H1 (cell line): ENCODE data around the gene USF1. TPM values are rescaled to one million over a fixed set of nuclear protein-coding genes. Genes with fewer than 3 reads are reported as not detected.
A peak's percentile ranks its signal among the peaks of the same experiment; 100 is the strongest.

ENCODE experiments used
- BRCA1 ChIP-seq: IDR thresholded peaks from 2 replicates; pipeline ENCODE4 v1.6.1; 2012; ENCODE audit warnings: low read depth, low read length, improper control_type of control experiment
- CHD1 ChIP-seq: IDR thresholded peaks from 2 replicates; pipeline ENCODE4 v1.6.1; 2012; ENCODE audit warnings: low read depth, low read length, improper control_type of control experiment
- CTBP2 ChIP-seq: IDR thresholded peaks from 2 replicates; pipeline ENCODE4 v1.7.0; 2011; ENCODE audit warnings: borderline replicate concordance, mild to moderate bottlenecking, moderate library complexity, mixed read lengths, low read length; ENCODE audit not compliant: insufficient read depth, insufficient read length
- HDAC6 ChIP-seq: IDR thresholded peaks from one replicate; pipeline ENCODE4 v1.7.1; 2012; ENCODE audit warnings: low read depth, mild to moderate bottlenecking, inconsistent platforms, low read length, moderate library complexity
- POLR2A ChIP-seq, 2 experiments: IDR thresholded peaks; 1 replicate in 1 of 2; 2 replicates in 1 of 2; pipeline ENCODE4 v1.6.1; 2011; ENCODE audit warnings: low read depth in 2 of 2, low read length in 2 of 2, mild to moderate bottlenecking in 2 of 2; ENCODE audit errors: control extremely low read depth in 1 of 2
- POLR2AphosphoS5 ChIP-seq: IDR thresholded peaks from 2 replicates; pipeline ENCODE4 v1.6.1; 2011; ENCODE audit warnings: low read depth, low read length
- RFX5 ChIP-seq: IDR thresholded peaks from 2 replicates; pipeline ENCODE4 v1.6.1; 2011; ENCODE audit warnings: low read depth, low read length, improper control_type of control experiment, borderline replicate concordance
- SIX5 ChIP-seq: IDR thresholded peaks from 2 replicates; pipeline ENCODE4 v1.6.1; 2011; ENCODE audit warnings: mild to moderate bottlenecking, low read depth, low read length
- SP4 ChIP-seq: IDR thresholded peaks from 2 replicates; pipeline ENCODE4 v1.6.1; 2012; ENCODE audit warnings: low read length, inconsistent platforms
- TCF12 ChIP-seq: IDR thresholded peaks from 2 replicates; pipeline ENCODE4 v1.6.1; 2011; ENCODE audit warnings: low read depth, mild to moderate bottlenecking, low read length
- polyA plus RNA-seq, 7 experiments: library from polyadenylated mRNA; depleted of rRNA in 3 of 7; stranded (reverse) in 5 of 7; unstranded in 2 of 7; fragments of >200 nt in 5 of 7; fragments of 200-250 nt in 2 of 7; gene quantifications; 1 replicate in 5 of 7; 2 replicates in 1 of 7; 4 replicates in 1 of 7; pipeline versions ENCODE4 v1.2.1 to v1.2.3, GENCODE V29; 2011 to 2013; ENCODE audit warnings: missing spikeins in 2 of 7, mixed read lengths in 2 of 7
- total RNA-seq: library from RNA; stranded (reverse); fragmentation: NEBNext Ultra II Directional; extraction: Animal tissue kit (Norgen Biotek cat#: 25700); gene quantifications from 2 replicates; pipeline ENCODE4 v1.2.1, GENCODE V29; 2021
- TF ChIP-seq, protein P1 (sequence below): fragments of 300-600 bp; sonication (generic); IDR thresholded peaks from 2 replicates; pipeline ENCODE4 v1.7.1; 2012; ENCODE audit warnings: low read length, moderate library complexity, mild to moderate bottlenecking, inconsistent platforms; ENCODE audit not compliant: insufficient replicate concordance

Gene USF1
- total and polyA plus RNA-seq, 2 of the 8 experiments (the other 6 are each of a cell fraction or from before 2014, with no cell fraction given): 45.7 to 68.9 TPM

DNA sequence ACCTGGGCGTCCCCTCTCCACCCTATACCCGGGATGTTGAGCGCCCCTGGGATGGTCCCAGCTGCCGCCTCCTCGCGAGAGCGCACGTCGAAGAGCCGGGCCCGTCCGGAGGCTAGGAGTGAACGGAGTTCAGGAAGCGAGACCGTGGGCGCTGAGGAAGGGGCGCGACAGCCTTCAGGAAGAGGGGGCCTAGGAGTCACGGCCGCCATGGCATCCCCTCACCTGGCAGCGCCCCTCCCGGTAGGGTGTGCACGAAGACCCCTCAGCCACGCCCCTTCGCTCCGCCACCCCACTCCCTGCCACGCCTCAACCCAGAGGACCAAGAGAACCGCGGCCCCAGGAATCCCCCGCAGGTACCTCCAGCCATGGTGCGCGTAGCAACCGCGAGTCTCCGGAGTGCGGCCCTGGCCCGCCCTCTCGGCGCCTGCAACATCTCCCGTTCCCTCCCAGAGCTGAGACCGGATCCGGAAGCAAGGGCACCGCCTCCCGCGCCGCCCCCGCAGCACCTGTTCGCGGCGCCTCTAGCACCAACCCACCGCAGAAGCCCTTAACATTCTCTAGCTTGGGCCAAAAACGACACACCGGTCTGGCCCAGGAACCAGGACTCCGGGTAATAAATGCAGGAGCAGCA is 7.1 kb downstream of the USF1 start, which contains the start of gene TSTD1 (continued):
- TF ChIP-seq, protein P1, sequence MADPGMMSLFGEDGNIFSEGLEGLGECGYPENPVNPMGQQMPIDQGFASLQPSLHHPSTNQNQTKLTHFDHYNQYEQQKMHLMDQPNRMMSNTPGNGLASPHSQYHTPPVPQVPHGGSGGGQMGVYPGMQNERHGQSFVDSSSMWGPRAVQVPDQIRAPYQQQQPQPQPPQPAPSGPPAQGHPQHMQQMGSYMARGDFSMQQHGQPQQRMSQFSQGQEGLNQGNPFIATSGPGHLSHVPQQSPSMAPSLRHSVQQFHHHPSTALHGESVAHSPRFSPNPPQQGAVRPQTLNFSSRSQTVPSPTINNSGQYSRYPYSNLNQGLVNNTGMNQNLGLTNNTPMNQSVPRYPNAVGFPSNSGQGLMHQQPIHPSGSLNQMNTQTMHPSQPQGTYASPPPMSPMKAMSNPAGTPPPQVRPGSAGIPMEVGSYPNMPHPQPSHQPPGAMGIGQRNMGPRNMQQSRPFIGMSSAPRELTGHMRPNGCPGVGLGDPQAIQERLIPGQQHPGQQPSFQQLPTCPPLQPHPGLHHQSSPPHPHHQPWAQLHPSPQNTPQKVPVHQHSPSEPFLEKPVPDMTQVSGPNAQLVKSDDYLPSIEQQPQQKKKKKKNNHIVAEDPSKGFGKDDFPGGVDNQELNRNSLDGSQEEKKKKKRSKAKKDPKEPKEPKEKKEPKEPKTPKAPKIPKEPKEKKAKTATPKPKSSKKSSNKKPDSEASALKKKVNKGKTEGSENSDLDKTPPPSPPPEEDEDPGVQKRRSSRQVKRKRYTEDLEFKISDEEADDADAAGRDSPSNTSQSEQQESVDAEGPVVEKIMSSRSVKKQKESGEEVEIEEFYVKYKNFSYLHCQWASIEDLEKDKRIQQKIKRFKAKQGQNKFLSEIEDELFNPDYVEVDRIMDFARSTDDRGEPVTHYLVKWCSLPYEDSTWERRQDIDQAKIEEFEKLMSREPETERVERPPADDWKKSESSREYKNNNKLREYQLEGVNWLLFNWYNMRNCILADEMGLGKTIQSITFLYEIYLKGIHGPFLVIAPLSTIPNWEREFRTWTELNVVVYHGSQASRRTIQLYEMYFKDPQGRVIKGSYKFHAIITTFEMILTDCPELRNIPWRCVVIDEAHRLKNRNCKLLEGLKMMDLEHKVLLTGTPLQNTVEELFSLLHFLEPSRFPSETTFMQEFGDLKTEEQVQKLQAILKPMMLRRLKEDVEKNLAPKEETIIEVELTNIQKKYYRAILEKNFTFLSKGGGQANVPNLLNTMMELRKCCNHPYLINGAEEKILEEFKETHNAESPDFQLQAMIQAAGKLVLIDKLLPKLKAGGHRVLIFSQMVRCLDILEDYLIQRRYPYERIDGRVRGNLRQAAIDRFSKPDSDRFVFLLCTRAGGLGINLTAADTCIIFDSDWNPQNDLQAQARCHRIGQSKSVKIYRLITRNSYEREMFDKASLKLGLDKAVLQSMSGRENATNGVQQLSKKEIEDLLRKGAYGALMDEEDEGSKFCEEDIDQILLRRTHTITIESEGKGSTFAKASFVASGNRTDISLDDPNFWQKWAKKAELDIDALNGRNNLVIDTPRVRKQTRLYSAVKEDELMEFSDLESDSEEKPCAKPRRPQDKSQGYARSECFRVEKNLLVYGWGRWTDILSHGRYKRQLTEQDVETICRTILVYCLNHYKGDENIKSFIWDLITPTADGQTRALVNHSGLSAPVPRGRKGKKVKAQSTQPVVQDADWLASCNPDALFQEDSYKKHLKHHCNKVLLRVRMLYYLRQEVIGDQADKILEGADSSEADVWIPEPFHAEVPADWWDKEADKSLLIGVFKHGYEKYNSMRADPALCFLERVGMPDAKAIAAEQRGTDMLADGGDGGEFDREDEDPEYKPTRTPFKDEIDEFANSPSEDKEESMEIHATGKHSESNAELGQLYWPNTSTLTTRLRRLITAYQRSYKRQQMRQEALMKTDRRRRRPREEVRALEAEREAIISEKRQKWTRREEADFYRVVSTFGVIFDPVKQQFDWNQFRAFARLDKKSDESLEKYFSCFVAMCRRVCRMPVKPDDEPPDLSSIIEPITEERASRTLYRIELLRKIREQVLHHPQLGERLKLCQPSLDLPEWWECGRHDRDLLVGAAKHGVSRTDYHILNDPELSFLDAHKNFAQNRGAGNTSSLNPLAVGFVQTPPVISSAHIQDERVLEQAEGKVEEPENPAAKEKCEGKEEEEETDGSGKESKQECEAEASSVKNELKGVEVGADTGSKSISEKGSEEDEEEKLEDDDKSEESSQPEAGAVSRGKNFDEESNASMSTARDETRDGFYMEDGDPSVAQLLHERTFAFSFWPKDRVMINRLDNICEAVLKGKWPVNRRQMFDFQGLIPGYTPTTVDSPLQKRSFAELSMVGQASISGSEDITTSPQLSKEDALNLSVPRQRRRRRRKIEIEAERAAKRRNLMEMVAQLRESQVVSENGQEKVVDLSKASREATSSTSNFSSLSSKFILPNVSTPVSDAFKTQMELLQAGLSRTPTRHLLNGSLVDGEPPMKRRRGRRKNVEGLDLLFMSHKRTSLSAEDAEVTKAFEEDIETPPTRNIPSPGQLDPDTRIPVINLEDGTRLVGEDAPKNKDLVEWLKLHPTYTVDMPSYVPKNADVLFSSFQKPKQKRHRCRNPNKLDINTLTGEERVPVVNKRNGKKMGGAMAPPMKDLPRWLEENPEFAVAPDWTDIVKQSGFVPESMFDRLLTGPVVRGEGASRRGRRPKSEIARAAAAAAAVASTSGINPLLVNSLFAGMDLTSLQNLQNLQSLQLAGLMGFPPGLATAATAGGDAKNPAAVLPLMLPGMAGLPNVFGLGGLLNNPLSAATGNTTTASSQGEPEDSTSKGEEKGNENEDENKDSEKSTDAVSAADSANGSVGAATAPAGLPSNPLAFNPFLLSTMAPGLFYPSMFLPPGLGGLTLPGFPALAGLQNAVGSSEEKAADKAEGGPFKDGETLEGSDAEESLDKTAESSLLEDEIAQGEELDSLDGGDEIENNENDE: no peak
- TF ChIP-seq TCF12 (no peak), CHD1 (no peak), BRCA1 (no peak), SP4 (no peak), POLR2A (IDR thresholded peaks at IDR 0.05; ENCODE audit: control extremely low read depth in 1 of 2, low read depth in 2 of 2, low read length in 2 of 2) (peak; percentile 62 to 68), CTBP2 (peak; percentile 38), RFX5 (no peak), HDAC6 (no peak), SIX5 (no peak), POLR2AphosphoS5 (no peak; the same call in 1 of the 2 replicates)
